Sigmoid colon (tissue), 7 donors: ENCODE measurements around the gene MEF2A. TPM values are rescaled to one million over a fixed set of nuclear protein-coding genes. Genes with fewer than 3 reads are reported as not detected.

Source experiments
- DNase-seq: peaks from one replicate; pipeline ENCODE4 v3.0.0-alpha.2; 2019
- H3K27ac ChIP-seq, 4 donors: fragments of 200-600 bp; sonication (generic); one replicate each; pipeline ENCODE4 v1.5.1; 2016 to 2019; ENCODE audit warnings: mild to moderate bottlenecking in 1 of 4
- H3K27me3 ChIP-seq, 3 donors: fragments of 200-600 bp; sonication (generic); one replicate each; pipeline ENCODE4 v1.5.1; 2019; ENCODE audit warnings: mild to moderate bottlenecking in 1 of 3
- H3K36me3 ChIP-seq, 4 donors: fragments of 200-600 bp; sonication (generic); one replicate each; pipeline ENCODE4 v1.5.1; 2016 to 2019
- H3K4me1 ChIP-seq, 4 donors: fragments of 200-600 bp; sonication (generic); one replicate each; pipeline ENCODE4 v1.5.1; 2017 to 2019
- H3K4me3 ChIP-seq, 4 donors: fragments of 200-600 bp; sonication (generic); one replicate each; pipeline ENCODE4 v1.5.1; 2017 to 2019; ENCODE audit warnings: mild to moderate bottlenecking in 2 of 4, moderate library complexity in 1 of 4
- H3K9me3 ChIP-seq, 4 donors: fragments of 200-600 bp in 3 of 4; sonication (generic) in 3 of 4; one replicate each; pipeline versions ENCODE4 v1.5.1 to v1.6.1; 2013 to 2019
- EP300 ChIP-seq, 4 donors: sonication (generic); formaldehyde crosslinking; IDR thresholded peaks; one replicate each; pipeline ENCODE4 v1.6.1; 2017; ENCODE audit warnings: antibody characterized with exemption in 4 of 4
- POLR2A ChIP-seq, 2 donors: fragments of 450-650 bp; IDR thresholded peaks; one replicate each; pipeline ENCODE4 v1.6.1; 2016; ENCODE audit warnings: antibody characterized with exemption in 2 of 2, mild to moderate bottlenecking in 2 of 2, moderate library complexity in 2 of 2
- POLR2AphosphoS5 ChIP-seq, 4 donors: sonication (generic); formaldehyde crosslinking; IDR thresholded peaks; one replicate each; pipeline ENCODE4 v1.6.1; 2017; ENCODE audit warnings: antibody characterized with exemption in 4 of 4
- WGBS, 2 donors: extraction: QIAGEN DNeasy Blood & Tissue Kit; methylation state at CpG; one replicate each; pipeline ENCODE4 v1.1.7; 2013; 5-methylcytosine and 5-hydroxymethylcytosine counted together
- intact Hi-C: fragments of 100-400 bp; cut with DNase I; formaldehyde crosslinking; loops from one replicate; pipeline ENCODE4 v1.15.1; 2023
- polyA plus RNA-seq, 3 donors: library from polyadenylated mRNA; stranded (reverse); fragments of 200-250 nt; gene quantifications; one replicate each; pipeline ENCODE4 v1.2.3, GENCODE V29; 2013
- total RNA-seq, 4 donors: library from RNA; depleted of rRNA; stranded (reverse); fragments of >200 nt; gene quantifications; one replicate each; pipeline ENCODE4 v1.1.0, GENCODE V29; 2016
- TF ChIP-seq, protein P1 (sequence below), 4 experiments: fragments of 450-650 bp in 3 of 4; fragments of 200-600 bp in 1 of 4; IDR thresholded peaks; one replicate each; pipeline ENCODE4 v1.5.1; 2016 to 2019; ENCODE audit warnings: antibody characterized with exemption in 4 of 4, mild to moderate bottlenecking in 3 of 4, moderate library complexity in 2 of 4
- donor health status: healthy with polysubstance abuse.
- donor health status: Bipolar disorder and iron deficiency.
- donor health status: healthy.

Gene MEF2A
- total and polyA plus RNA-seq, 7 donors: 11.6 to 123 (median 78.8) TPM

- no peak for TF ChIP-seq POLR2AphosphoS5 (IDR thresholded peaks at IDR 0.05)
- TF ChIP-seq POLR2A (IDR thresholded peaks at IDR 0.05): no peak
- no peak for TF ChIP-seq EP300 (IDR thresholded peaks at IDR 0.05)
- TF ChIP-seq, protein P1, sequence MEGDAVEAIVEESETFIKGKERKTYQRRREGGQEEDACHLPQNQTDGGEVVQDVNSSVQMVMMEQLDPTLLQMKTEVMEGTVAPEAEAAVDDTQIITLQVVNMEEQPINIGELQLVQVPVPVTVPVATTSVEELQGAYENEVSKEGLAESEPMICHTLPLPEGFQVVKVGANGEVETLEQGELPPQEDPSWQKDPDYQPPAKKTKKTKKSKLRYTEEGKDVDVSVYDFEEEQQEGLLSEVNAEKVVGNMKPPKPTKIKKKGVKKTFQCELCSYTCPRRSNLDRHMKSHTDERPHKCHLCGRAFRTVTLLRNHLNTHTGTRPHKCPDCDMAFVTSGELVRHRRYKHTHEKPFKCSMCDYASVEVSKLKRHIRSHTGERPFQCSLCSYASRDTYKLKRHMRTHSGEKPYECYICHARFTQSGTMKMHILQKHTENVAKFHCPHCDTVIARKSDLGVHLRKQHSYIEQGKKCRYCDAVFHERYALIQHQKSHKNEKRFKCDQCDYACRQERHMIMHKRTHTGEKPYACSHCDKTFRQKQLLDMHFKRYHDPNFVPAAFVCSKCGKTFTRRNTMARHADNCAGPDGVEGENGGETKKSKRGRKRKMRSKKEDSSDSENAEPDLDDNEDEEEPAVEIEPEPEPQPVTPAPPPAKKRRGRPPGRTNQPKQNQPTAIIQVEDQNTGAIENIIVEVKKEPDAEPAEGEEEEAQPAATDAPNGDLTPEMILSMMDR (IDR thresholded peaks at IDR 0.05): no peak
- Histone ChIP-seq H3K4me3 (no peak overlapping the region), H3K27ac (no peak overlapping the region), H3K4me1 (no peaks in the 10 kb centered on the region), H3K27me3 (no peaks in the 10 kb centered on the region), H3K36me3 (no peaks in the 10 kb centered on the region), H3K9me3 (no peaks in the 10 kb centered on the region)
- no peak for DNase-seq
- intact Hi-C loops: no loop called here
Measured at GRCh38 chr15:99545605-99546004, 20.2 kb upstream of the MEF2A start.

DNA sequence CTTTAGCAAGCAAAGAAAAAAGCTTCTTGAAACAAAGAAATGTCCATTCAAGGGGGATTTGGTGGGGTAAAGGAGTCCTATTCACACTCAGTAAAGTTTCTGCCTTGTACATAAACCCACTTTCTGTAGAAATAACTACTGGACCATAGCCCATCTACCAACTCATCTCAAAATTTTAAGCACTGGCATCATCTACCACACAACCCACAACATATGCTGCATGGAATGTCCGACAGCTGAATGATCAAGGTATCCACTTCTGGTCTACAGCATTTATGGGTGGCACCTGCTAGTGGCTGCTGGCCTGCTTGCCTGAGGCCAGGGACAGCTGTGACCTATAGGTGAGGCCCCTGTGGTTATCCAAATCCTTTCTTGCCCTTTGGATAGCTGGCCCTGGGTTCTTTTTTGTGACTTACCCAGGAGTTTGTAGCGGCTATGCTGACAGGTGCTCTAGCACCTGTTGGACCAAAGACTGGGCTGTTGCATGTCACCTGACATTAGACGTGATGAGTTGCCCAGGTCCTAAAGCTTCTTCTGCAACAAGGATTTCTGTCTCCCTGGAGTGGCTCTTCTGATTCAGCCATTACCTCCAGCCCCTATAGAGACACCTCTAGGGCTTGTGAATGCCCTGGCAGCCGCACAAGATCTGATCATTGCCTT, 19.2 kb upstream of the MEF2A start:
- Histone ChIP-seq H3K4me3 (no peak overlapping the region), H3K36me3 (no peaks in the 10 kb centered on the region), H3K27ac (no peak overlapping the region), H3K27me3 (no peaks in the 10 kb centered on the region), H3K9me3 (no peaks in the 10 kb centered on the region), H3K4me1 (no peaks in the 10 kb centered on the region)
- 78 to 85% methylated on average over 4 of the region's 4 CpGs for WGBS, 2 donors
- DNase-seq: no peak
- intact Hi-C loops: no loop called here
- TF ChIP-seq POLR2A (IDR thresholded peaks at IDR 0.05): no peak
- TF ChIP-seq, protein P1 (IDR thresholded peaks at IDR 0.05): no peak
- TF ChIP-seq POLR2AphosphoS5 (IDR thresholded peaks at IDR 0.05): no peak
- TF ChIP-seq EP300 (IDR thresholded peaks at IDR 0.05): no peak

- no peaks in the 10 kb centered on the region for H3K27me3 ChIP-seq
- no peak for DNase-seq
- no peak for TF ChIP-seq EP300 (IDR thresholded peaks at IDR 0.05)
- no peak for TF ChIP-seq POLR2AphosphoS5 (IDR thresholded peaks at IDR 0.05)
- TF ChIP-seq, protein P1 (IDR thresholded peaks at IDR 0.05): no peak
- no peak for TF ChIP-seq POLR2A (IDR thresholded peaks at IDR 0.05)
- H3K4me1 ChIP-seq: no peaks in the 10 kb centered on the region
- no peaks in the 10 kb centered on the region for H3K36me3 ChIP-seq
- intact Hi-C loops: no loop called here
- WGBS, 2 donors: 23 to 68% methylated on average over 3 of the region's 3 CpGs
- H3K27ac ChIP-seq: no peak overlapping the region
- no peak overlapping the region for H3K4me3 ChIP-seq
- H3K9me3 ChIP-seq: no peaks in the 10 kb centered on the region
Measured at GRCh38 chr15:99547517-99547916, 18.3 kb upstream of the MEF2A start.

GRCh38 chr15:99550077-99550476, 15.7 kb upstream of the MEF2A start:
- intact Hi-C loops: no loop called here
- Histone ChIP-seq H3K27ac (no peak overlapping the region), H3K9me3 (no peaks in the 10 kb centered on the region), H3K4me3 (no peak overlapping the region), H3K36me3 (no peaks in the 10 kb centered on the region), H3K4me1 (no peaks in the 10 kb centered on the region), H3K27me3 (no peaks in the 10 kb centered on the region)
- TF ChIP-seq POLR2A (IDR thresholded peaks at IDR 0.05) (no peak), EP300 (IDR thresholded peaks at IDR 0.05) (no peak), POLR2AphosphoS5 (IDR thresholded peaks at IDR 0.05) (no peak)
- TF ChIP-seq, protein P1 (IDR thresholded peaks at IDR 0.05): no peak
- 81 to 93% methylated on average over 5 of the region's 5 CpGs for WGBS, 2 donors
- no peak for DNase-seq

DNA sequence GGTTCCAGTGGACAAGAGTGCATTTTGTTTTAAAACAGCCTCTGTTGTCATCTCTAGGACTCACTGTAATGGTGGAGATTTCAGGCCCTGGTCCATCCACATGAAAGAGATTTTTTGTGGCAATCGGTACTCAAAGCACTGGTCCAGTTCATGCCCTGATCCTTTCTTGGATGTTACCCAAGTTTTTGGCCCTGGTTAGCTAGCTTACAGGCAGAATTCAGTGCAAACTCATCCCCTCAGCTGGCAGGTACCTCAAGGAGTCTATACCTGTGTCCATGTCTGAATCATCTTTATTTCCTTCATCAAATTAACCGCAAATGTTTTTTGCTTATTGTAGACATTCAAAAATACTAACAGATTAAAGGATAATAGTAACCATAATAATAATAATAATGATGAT, 13.7 kb upstream of the MEF2A start:
- no peak overlapping the region for H3K27ac ChIP-seq
- TF ChIP-seq EP300 (IDR thresholded peaks at IDR 0.05) (no peak), POLR2A (IDR thresholded peaks at IDR 0.05) (no peak), POLR2AphosphoS5 (IDR thresholded peaks at IDR 0.05) (no peak)
- TF ChIP-seq, protein P1 (IDR thresholded peaks at IDR 0.05): no peak
- H3K27me3 ChIP-seq: no peaks in the 10 kb centered on the region
- no peaks in the 10 kb centered on the region for H3K36me3 ChIP-seq
- no peaks in the 10 kb centered on the region for H3K9me3 ChIP-seq
- intact Hi-C loops: no loop called here
- no peaks in the 10 kb centered on the region for H3K4me1 ChIP-seq
- no peak overlapping the region for H3K4me3 ChIP-seq
- 95 to 97% methylated on average over 2 of the region's 2 CpGs for WGBS, 2 donors
- no peak for DNase-seq
